Measurements from ENCODE around the gene CIB2. TPM values are rescaled to one million over a fixed set of nuclear protein-coding genes. Genes with fewer than 3 reads are reported as not detected.
A peak's percentile ranks its signal among the peaks of the same experiment; 100 is the strongest.

The CIB2 gene
- polyA plus RNA-seq, 2 of the 4 experiments (the other 2 are of a cell fraction) = 21.2 to 25.3 TPM

- Histone ChIP-seq H3K9me3 (no peaks in the 10 kb centered on the region), H3K27ac (no peak overlapping the region), H3K4me3 (no peak overlapping the region), H3K4me2 (no peak overlapping the region), H3K4me1 (no peaks in the 10 kb centered on the region)
- TF ChIP-seq CBX8 (IDR thresholded peaks at IDR 0.05) (no peak), CHD4 (IDR thresholded peaks at IDR 0.05; ENCODE audit: borderline replicate concordance) (no peak), E2F6 (IDR thresholded peaks at IDR 0.05; ENCODE audit: borderline replicate concordance, low read depth) (no peak), NFE2L2 (conservative IDR thresholded peaks at IDR 0.05; ENCODE audit: low read length) (no peak), ZNF302 (CRISPR knock-in tag; IDR thresholded peaks at IDR 0.05) (no peak), RCOR1 (IDR thresholded peaks at IDR 0.05; ENCODE audit: low read depth, low read length) (no peak), USF2 (IDR thresholded peaks at IDR 0.05) (no peak), KDM1A (IDR thresholded peaks at IDR 0.05; ENCODE audit: low read depth) (no peak), SMC3 (IDR thresholded peaks at IDR 0.05) (no peak), HOXB5 (CRISPR knock-in tag; IDR thresholded peaks at IDR 0.05) (no peak), HDAC2 (IDR thresholded peaks at IDR 0.05) (no peak), KDM5A (IDR thresholded peaks at IDR 0.05) (no peak), TFCP2L1 (CRISPR knock-in tag; IDR thresholded peaks at IDR 0.05) (no peak), CBX2 (IDR thresholded peaks at IDR 0.05; ENCODE audit: borderline replicate concordance, low read depth) (no peak), HOXB13 (CRISPR knock-in tag; IDR thresholded peaks at IDR 0.05; ENCODE audit: low read depth) (no peak), PBX3 (IDR thresholded peaks at IDR 0.05) (no peak), POLR2A (IDR thresholded peaks at IDR 0.05; ENCODE audit: low read length) (no peak), FOSL2 (IDR thresholded peaks at IDR 0.05) (no peak), FOSL2 (CRISPR knock-in tag; IDR thresholded peaks at IDR 0.05) (no peak), HES2 (IDR thresholded peaks at IDR 0.05) (no peak), CEBPB (IDR thresholded peaks at IDR 0.05) (no peak)
- 46% methylated on average over 6 of the region's 6 CpGs for WGBS (ENCODE audit: missing lambda C conversion rate)
- FAIRE-seq (no peak), DNase-seq (ENCODE audit: low read depth in 1 of 2, low spot score in 1 of 2) (no peak), ATAC-seq (no peak)
- ChIA-PET CTCF (interaction anchor here (0.7 to 12.3 kb wide), 40 partner anchors 8 to 266 kb away, joined by 3 to 274 read pairs (median 6); partner anchors contain the start of genes ACSBG1, CIB2 and IDH3A), POLR2A (no interaction called here)
Observed at GRCh38 chr15:78178064-78178463, 46.8 kb upstream of the CIB2 start.

- Histone ChIP-seq H3K4me2 (no peak overlapping the region), H3K4me3 (no peak overlapping the region), H3K27ac (no peak overlapping the region), H3K9me3 (no peaks in the 10 kb centered on the region), H3K4me1 (no peaks in the 10 kb centered on the region)
- DNase-seq (ENCODE audit: low read depth in 1 of 2, low spot score in 1 of 2) (peak; percentile 44 to 61), FAIRE-seq (no peak), ATAC-seq (peak; percentile 75 to 87)
- POLR2A ChIA-PET = no interaction called here
- TF ChIP-seq RNF2 (IDR thresholded peaks at IDR 0.05; ENCODE audit: borderline replicate concordance, low read depth) (no peak), BHLHE40 (IDR thresholded peaks at IDR 0.05; ENCODE audit: low read depth, low read length) (no peak), EHMT2 (IDR thresholded peaks at IDR 0.05; ENCODE audit: low read depth) (no peak), CTCF (IDR thresholded peaks at IDR 0.05) (peak; percentile 93), HOXB13 (CRISPR knock-in tag; IDR thresholded peaks at IDR 0.05; ENCODE audit: low read depth) (no peak), NPAS2 (CRISPR knock-in tag; IDR thresholded peaks at IDR 0.05; ENCODE audit: borderline replicate concordance) (no peak), SMC3 (IDR thresholded peaks at IDR 0.05) (peak; percentile 96), RAD21 (conservative IDR thresholded peaks at IDR 0.05 in 1 of 2, IDR thresholded peaks at IDR 0.05 in 1 of 2) (peak; percentile 94 to 95), HES2 (IDR thresholded peaks at IDR 0.05) (no peak), TFCP2L1 (CRISPR knock-in tag; IDR thresholded peaks at IDR 0.05) (no peak), EHF (CRISPR knock-in tag; IDR thresholded peaks at IDR 0.05) (no peak)
- 7% methylated on average over 12 of the region's 12 CpGs for WGBS (ENCODE audit: missing lambda C conversion rate)
- CTCF ChIA-PET = interaction anchor here (0.7 to 12.3 kb wide), 47 partner anchors 8 to 267 kb away, joined by 3 to 274 read pairs (median 6); partner anchors contain the start of genes ACSBG1, CIB2, DNAJA4 and IDH3A
Observed at GRCh38 chr15:78177447-78177873, 46.2 kb upstream of the CIB2 start.

Data from A549 (cell line).